Upper lobe of left lung (tissue), 6 donors: ENCODE data around the gene ELK3. TPM values are rescaled to one million over a fixed set of nuclear protein-coding genes. Genes with fewer than 3 reads are reported as not detected.

ENCODE experiments used
- ATAC-seq, 2 donors: fragments of 200-7000 bp; cut with Tn5 transposase; one replicate each; pipeline ENCODE4 v1.9.1; 2022; ENCODE audit warnings: mild to moderate bottlenecking in 2 of 2, moderate library complexity in 2 of 2; ENCODE audit not compliant: low FRiP score in 2 of 2
- DNase-seq, 2 donors: peaks; one replicate each; pipeline ENCODE4 v3.0.0-alpha.2; 2019 to 2020
- H3K27ac ChIP-seq, 4 donors: fragments of 200-600 bp; sonication (generic); one replicate each; pipeline ENCODE4 v1.5.1; 2016 to 2019
- H3K27me3 ChIP-seq, 4 donors: fragments of 200-600 bp; sonication (generic); one replicate each; pipeline ENCODE4 v1.5.1; 2017 to 2019
- H3K36me3 ChIP-seq, 4 donors: fragments of 200-600 bp; sonication (generic); one replicate each; pipeline ENCODE4 v1.5.1; 2016 to 2019
- H3K4me1 ChIP-seq, 4 donors: fragments of 200-600 bp; sonication (generic); one replicate each; pipeline ENCODE4 v1.5.1; 2018 to 2019
- H3K4me3 ChIP-seq, 4 donors: fragments of 200-600 bp; sonication (generic); one replicate each; pipeline ENCODE4 v1.5.1; 2017 to 2019; ENCODE audit warnings: mild to moderate bottlenecking in 2 of 4, moderate library complexity in 1 of 4
- H3K9me3 ChIP-seq, 4 donors: fragments of 200-600 bp; sonication (generic); one replicate each; pipeline ENCODE4 v1.5.1; 2018 to 2019
- EP300 ChIP-seq, 4 donors: sonication (generic); formaldehyde crosslinking; IDR thresholded peaks; one replicate each; pipeline ENCODE4 v1.5.1; 2017; ENCODE audit warnings: antibody characterized with exemption in 4 of 4, control low read depth in 2 of 4
- POLR2A ChIP-seq, 4 donors: fragments of 450-650 bp; IDR thresholded peaks; one replicate each; pipeline ENCODE4 v1.5.1; 2016 to 2017; ENCODE audit warnings: antibody characterized with exemption in 4 of 4, mild to moderate bottlenecking in 2 of 4
- POLR2AphosphoS5 ChIP-seq, 2 donors: sonication (generic); formaldehyde crosslinking; IDR thresholded peaks; one replicate each; pipeline ENCODE4 v1.5.1; 2017; ENCODE audit warnings: antibody characterized with exemption in 2 of 2
- WGBS, 2 donors: methylation state at CpG; one replicate each; pipeline ENCODE4 v1.1.5; 2017 to 2018; 5-methylcytosine and 5-hydroxymethylcytosine counted together
- total RNA-seq, 6 donors: library from RNA; depleted of rRNA in 4 of 6; stranded (reverse); fragments of >200 nt in 4 of 6; gene quantifications; one replicate each; pipeline versions ENCODE4 v1.1.0 to v1.2.1, GENCODE V29; 2016 to 2021
- TF ChIP-seq, protein P1 (sequence below), 6 experiments: fragments of 450-650 bp in 4 of 6; fragments of 200-600 bp in 2 of 6; sonication (generic) in 2 of 6; IDR thresholded peaks; one replicate each; pipeline ENCODE4 v1.5.1; 2016 to 2019; ENCODE audit warnings: antibody characterized with exemption in 6 of 6
- donor health status: DM: no; HTN: no; CAD: no; lungs with moderate emphysema.
- donor health status: DM: no; HTN: yes; CAD: no; lungs with severe emphysema.

ELK3 gene
- total RNA-seq, 6 donors from 2014 or later = 7.3 to 38.4 (median 22.1) TPM

DNA sequence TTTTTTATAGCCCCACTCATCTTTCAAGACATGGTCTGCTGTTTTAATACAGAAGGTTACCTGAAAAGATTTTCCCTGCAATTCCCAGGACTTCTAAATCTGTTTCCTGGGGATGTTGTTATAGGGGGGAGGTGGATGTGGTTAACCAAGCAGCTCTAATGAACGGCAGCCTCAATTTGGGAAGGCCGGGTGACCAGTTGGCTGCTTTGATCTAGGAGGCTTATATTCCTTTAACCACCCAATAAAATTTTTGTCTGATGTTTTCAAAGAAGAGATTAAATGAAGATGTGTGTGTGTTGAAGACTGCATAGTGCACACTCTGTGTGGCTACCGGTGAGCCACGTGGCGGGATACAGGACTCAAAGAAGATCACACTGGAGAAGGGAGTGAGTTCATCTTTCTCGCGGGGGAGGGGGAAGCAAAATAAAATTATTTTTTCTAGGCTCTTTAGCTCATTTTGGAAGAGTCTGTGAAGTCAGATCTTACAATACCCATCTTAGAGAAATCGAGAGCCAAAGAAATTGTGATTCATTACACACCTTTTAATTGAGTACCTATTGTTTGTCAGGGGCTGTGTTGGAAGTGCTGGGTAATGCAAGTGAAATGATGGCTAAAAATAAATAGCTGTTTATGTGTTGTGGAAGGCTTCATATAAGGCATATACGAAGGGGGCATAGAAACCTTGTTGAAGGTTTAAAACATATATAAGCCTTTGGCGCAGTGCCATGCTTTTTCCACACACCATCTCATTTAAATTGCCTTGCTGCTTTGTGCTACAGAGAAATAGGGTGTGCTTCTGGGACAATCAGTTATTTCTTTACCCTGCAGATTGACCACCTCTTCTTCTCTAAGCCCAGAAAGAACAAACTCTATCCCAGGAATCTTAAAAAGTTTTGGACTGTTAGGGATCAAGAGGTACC lies 18.5 kb downstream of the ELK3 start:
- H3K36me3 ChIP-seq = peaks cover 0 to 3% (median 0%) of the 10 kb centered on the region in 4 donors
- TF ChIP-seq, protein P1, sequence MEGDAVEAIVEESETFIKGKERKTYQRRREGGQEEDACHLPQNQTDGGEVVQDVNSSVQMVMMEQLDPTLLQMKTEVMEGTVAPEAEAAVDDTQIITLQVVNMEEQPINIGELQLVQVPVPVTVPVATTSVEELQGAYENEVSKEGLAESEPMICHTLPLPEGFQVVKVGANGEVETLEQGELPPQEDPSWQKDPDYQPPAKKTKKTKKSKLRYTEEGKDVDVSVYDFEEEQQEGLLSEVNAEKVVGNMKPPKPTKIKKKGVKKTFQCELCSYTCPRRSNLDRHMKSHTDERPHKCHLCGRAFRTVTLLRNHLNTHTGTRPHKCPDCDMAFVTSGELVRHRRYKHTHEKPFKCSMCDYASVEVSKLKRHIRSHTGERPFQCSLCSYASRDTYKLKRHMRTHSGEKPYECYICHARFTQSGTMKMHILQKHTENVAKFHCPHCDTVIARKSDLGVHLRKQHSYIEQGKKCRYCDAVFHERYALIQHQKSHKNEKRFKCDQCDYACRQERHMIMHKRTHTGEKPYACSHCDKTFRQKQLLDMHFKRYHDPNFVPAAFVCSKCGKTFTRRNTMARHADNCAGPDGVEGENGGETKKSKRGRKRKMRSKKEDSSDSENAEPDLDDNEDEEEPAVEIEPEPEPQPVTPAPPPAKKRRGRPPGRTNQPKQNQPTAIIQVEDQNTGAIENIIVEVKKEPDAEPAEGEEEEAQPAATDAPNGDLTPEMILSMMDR (IDR thresholded peaks at IDR 0.05) = no peak
- TF ChIP-seq POLR2AphosphoS5 (IDR thresholded peaks at IDR 0.05) = no peak
- TF ChIP-seq POLR2A (IDR thresholded peaks at IDR 0.05) = no peak
- TF ChIP-seq EP300 (IDR thresholded peaks at IDR 0.05) = no peak
- peak overlapping the region; percentile 32 to 41 (median 35) for H3K27ac ChIP-seq
- ATAC-seq = no peak
- H3K4me1 ChIP-seq = peaks cover 41 to 68% (median 54%) of the 10 kb centered on the region in 4 donors
- H3K27me3 ChIP-seq = no peaks in the 10 kb centered on the region
- no peak overlapping the region for H3K4me3 ChIP-seq
- WGBS, 2 donors = 62 to 64% methylated on average over 10 of the region's 10 CpGs
- no peaks in the 10 kb centered on the region for H3K9me3 ChIP-seq
- no peak for DNase-seq

DNA sequence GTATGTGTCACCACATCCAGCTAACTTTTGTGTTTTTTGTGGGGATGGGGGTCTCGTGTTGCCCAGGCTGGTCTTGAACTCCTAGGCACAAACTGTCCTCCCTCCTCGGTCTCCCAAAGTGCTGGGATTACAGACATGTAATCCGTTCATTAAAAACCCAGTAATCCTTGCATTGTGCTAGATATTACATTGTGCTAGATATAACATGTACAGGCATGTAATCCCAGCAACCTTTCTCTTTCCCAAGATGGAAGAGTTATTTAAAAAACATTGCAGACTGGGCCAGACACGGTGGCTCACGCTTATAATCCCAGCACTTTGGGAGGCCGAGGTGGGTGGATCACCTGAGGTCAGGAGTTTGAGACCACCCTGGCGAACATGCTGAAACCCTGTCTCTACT lies 19.7 kb downstream of the ELK3 start:
- H3K27me3 ChIP-seq = no peaks in the 10 kb centered on the region
- ATAC-seq (no peak), DNase-seq (no peak)
- TF ChIP-seq EP300 (IDR thresholded peaks at IDR 0.05) (no peak), POLR2A (IDR thresholded peaks at IDR 0.05) (no peak)
- TF ChIP-seq, protein P1 (IDR thresholded peaks at IDR 0.05) = no peak
- WGBS, 2 donors = 75 to 78% methylated on average over 7 of the region's 7 CpGs
- H3K4me3 ChIP-seq = no peak overlapping the region
- peaks cover 35 to 61% (median 47%) of the 10 kb centered on the region in 4 donors for H3K4me1 ChIP-seq
- peak overlapping the region in 2 of 4 donors; percentile 36 to 41 for H3K27ac ChIP-seq
- H3K36me3 ChIP-seq = peaks cover 0 to 3% (median 0%) of the 10 kb centered on the region in 4 donors
- no peaks in the 10 kb centered on the region for H3K9me3 ChIP-seq

DNA sequence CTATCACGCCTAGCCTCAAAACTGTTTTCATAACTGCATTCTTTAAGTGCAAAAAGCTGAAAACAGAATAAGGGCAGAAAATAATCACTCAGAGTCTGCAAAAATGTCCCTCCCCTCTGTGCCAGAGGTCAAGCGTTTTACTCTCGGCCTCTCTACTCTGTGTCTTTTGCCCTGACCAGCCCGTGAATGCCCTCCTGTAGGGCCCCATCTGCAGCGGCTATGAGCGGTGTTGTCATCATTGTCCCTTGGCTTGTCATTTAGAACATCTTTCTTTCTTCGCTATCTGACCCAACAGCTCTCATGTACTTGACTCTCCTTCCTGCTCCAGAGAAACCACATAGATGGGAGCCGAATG lies 21.7 kb downstream of the ELK3 start:
- Histone ChIP-seq H3K36me3 (peaks cover 0 to 3% (median 0%) of the 10 kb centered on the region in 4 donors), H3K4me3 (no peak overlapping the region), H3K4me1 (peaks cover 38 to 62% (median 47%) of the 10 kb centered on the region in 4 donors), H3K9me3 (no peaks in the 10 kb centered on the region), H3K27ac (peak overlapping the region in 2 of 4 donors; percentile 36 to 40), H3K27me3 (no peaks in the 10 kb centered on the region)
- no peak for ATAC-seq
- no peak for TF ChIP-seq POLR2A (IDR thresholded peaks at IDR 0.05)
- no peak for TF ChIP-seq POLR2AphosphoS5 (IDR thresholded peaks at IDR 0.05)
- TF ChIP-seq, protein P1 (IDR thresholded peaks at IDR 0.05) = no peak
- no peak for TF ChIP-seq EP300 (IDR thresholded peaks at IDR 0.05)
- 88 to 90% methylated on average over 8 of the region's 8 CpGs for WGBS, 2 donors
- no peak for DNase-seq

DNA sequence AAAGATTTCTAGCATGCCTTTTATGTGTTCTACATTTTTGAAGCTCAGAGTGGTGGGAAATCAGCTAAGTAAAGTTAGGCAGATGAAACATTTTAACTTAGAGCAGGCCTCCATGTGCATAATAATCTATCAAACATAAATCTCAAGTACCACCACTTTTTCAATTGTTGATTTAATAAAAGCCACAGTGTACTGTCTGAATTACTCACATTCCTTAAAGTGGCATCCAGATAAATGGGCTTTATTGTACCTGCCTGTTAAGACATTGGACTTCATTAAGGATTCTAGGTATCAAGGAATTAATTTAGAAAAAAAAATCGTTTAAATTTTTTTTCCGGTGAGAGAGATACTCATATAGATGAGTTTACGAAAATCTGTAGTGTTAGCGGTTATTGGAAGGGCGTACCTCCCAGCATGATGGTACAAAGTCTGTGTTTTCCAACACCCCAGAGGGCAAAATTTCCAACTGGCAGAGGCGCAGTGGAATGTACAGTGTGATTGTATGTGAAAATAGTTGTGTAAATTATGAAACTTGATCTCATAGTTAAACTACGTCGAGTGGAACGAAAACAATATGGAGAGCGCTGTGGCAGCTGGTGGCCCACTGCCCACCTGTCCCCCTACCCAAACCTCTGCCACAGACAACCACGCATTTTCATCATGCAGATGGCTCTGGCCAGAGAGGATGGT lies 25.0 kb downstream of the ELK3 start:
- no peaks in the 10 kb centered on the region for H3K27me3 ChIP-seq
- H3K9me3 ChIP-seq = no peaks in the 10 kb centered on the region
- peak overlapping the region in 1 of 4 donors; percentile 25 for H3K4me3 ChIP-seq
- TF ChIP-seq POLR2A (IDR thresholded peaks at IDR 0.05) (no peak), POLR2AphosphoS5 (IDR thresholded peaks at IDR 0.05) (no peak), EP300 (IDR thresholded peaks at IDR 0.05) (no peak)
- TF ChIP-seq, protein P1 (IDR thresholded peaks at IDR 0.05) = no peak
- peak overlapping the region; percentile 69 to 77 (median 76) for H3K27ac ChIP-seq
- peaks cover 0 to 6% (median 3%) of the 10 kb centered on the region in 4 donors for H3K36me3 ChIP-seq
- ATAC-seq (peak in 1 of 2 donors; percentile 3), DNase-seq (no peak)
- WGBS, 2 donors = 68 to 72% methylated on average over 11 of the region's 11 CpGs
- H3K4me1 ChIP-seq = peaks cover 31 to 55% (median 41%) of the 10 kb centered on the region in 4 donors
